Motor neuron (in vitro differentiated cells): ENCODE measurements around the gene TAOK1. TPM values are rescaled to one million over a fixed set of nuclear protein-coding genes. Genes with fewer than 3 reads are reported as not detected.

Experiments
- ATAC-seq, 8 experiments: fragments of 200-7000 bp; cut with Tn5 transposase; replicated peaks in 6 of 8; 2 replicates each; pipeline ENCODE4 v1.8.0; 2021; ENCODE audit warnings: mild to moderate bottlenecking in 8 of 8, moderate library complexity in 8 of 8
- H3K27ac ChIP-seq, 2 donors: fragments of 250-450 bp; sonication (Bioruptor Pico); 2 replicates each; pipeline ENCODE4 v1.9.0; 2021; ENCODE audit warnings: antibody characterized with exemption in 2 of 2, mild to moderate bottlenecking in 2 of 2, moderate library complexity in 1 of 2
- H3K4me1 ChIP-seq, 2 donors: fragments of 250-450 bp; sonication (Bioruptor Pico); replicated peaks in 1 of 2; 2 replicates each; pipeline ENCODE4 v1.6.1; 2021; ENCODE audit warnings: antibody characterized with exemption in 2 of 2, mild to moderate bottlenecking in 2 of 2, moderate library complexity in 1 of 2
- H3K4me3 ChIP-seq, 5 donors: fragments of 250-450 bp; sonication (Bioruptor Pico); 2 replicates each; pipeline ENCODE4 v1.9.0; 2021; ENCODE audit warnings: antibody characterized with exemption in 5 of 5, mild to moderate bottlenecking in 5 of 5, moderate library complexity in 4 of 5
- WGBS, 10 experiments: fragments of 450-650 bp; shearing (Covaris generic); methylation state at CpG; one replicate each; pipeline ENCODE4 v1.0.0; 2022; 5-methylcytosine and 5-hydroxymethylcytosine counted together
- in situ Hi-C, 9 experiments: fragments of 400-800 bp; cut with MboI; loops; one replicate each; pipeline ENCODE4 v1.15.0; 2021; ENCODE audit warnings: low sequenced_read_pairs in 9 of 9, low pct_unique_long_range_greater_than_20kb in 2 of 9; ENCODE audit not compliant: unreplicated experiment in 9 of 9
- total RNA-seq, 8 experiments: library from RNA; unstranded; fragments of 300-600 nt; gene quantifications; 2 replicates each; pipeline versions ENCODE4 v1.2.3 to v1.2.4, GENCODE V29; 2022

The TAOK1 gene
- total RNA-seq, 8 experiments from 2014 or later, result 31.1 to 77.9 (median 49.9) TPM

DNA sequence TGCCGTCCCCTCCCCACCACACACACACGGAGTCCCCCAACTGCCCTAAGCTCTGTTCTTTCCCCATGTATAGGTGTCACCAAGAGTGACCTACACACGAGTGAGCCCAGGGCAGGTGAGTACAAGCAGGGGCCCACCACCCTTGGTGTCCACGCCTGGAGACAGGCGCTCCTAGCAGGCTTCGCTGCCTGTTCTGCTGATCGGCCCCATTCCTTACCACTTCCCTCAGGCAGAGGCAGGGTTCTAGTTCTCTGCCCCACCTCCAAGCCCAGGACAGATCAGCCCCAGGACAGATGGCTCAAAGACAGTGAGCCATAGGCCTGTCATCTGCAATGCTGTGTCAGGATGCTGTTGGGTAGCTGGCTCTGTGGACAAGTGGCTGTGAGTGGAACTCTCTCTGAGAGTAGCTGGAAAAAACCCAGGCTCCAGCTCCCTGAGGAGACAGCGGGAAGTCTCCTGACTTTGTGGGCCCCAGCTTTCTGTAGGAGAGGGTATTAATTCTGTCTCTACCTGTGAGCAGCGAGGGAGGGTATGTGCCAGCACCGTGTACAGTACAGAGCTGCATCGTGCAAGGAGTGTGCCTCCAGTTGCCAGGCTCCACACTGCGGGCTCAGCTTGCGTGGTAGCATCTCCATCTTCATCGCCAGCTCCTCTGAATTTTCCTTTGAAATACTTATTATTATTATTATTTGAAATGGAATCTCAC is 179.2 kb downstream of the TAOK1 start:
- in situ Hi-C loops, result loop anchor here in 2 of 9 experiments (25.0 kb wide), 1 partner anchor 182 kb away; the partner anchor contains the start of gene TAOK1 (in 2 of the 2)
- peak overlapping the region; percentile 49 to 87 (median 61) for H3K4me3 ChIP-seq
- peak in 2 of 8 experiments; percentile 2 to 8 for ATAC-seq
- WGBS, 10 experiments, result 20 to 100% (median 69%) methylated on average over 1 to 10 of the region's 14 CpGs; no CpG with 5 or more reads in 4 of the 10 experiments
- no peak overlapping the region for H3K27ac ChIP-seq
- peaks cover 17 to 23% of the 10 kb centered on the region in 2 donors for H3K4me1 ChIP-seq

GRCh38 chr17:29570521-29570920 is 180.4 kb downstream of the TAOK1 start:
- H3K27ac ChIP-seq, result no peak overlapping the region

GRCh38 chr17:29571486-29571882 is 181.3 kb downstream of the TAOK1 start:
- WGBS, 10 experiments, result 68 to 100% (median 84%) methylated on average over 1 to 4 of the region's 6 CpGs; no CpG with 5 or more reads in 4 of the 10 experiments
- H3K4me1 ChIP-seq, result peaks cover 12 to 18% of the 10 kb centered on the region in 2 donors
- no peak for ATAC-seq
- H3K4me3 ChIP-seq, result no peak overlapping the region
- H3K27ac ChIP-seq, result no peak overlapping the region
- in situ Hi-C loops, result loop anchor here in 2 of 9 experiments (25.0 kb wide), 1 partner anchor 184 kb away; the partner anchor contains the start of gene TAOK1 (in 2 of the 2)

More at GRCh38 chr17:29570521-29570920, 180.4 kb downstream of the TAOK1 start:
- Histone ChIP-seq H3K4me3 (no peak overlapping the region), H3K4me1 (peaks cover 17 to 21% of the 10 kb centered on the region in 2 donors)
- in situ Hi-C loops, result loop anchor here in 2 of 9 experiments (25.0 kb wide), 1 partner anchor 183 kb away; the partner anchor contains the start of gene TAOK1 (in 2 of the 2)
- 67 to 96% (median 88%) methylated on average over 2 to 4 of the region's 7 CpGs; no CpG with 5 or more reads in 2 of the 10 experiments for WGBS, 10 experiments
- ATAC-seq, result no peak

- WGBS, 10 experiments, result 50 to 100% (median 90%) methylated on average over 1 to 3 of the region's 30 CpGs; no CpG with 5 or more reads in 5 of the 10 experiments
- Histone ChIP-seq H3K27ac (peak overlapping the region in 1 of 2 donors; percentile 58), H3K4me3 (peak overlapping the region in 4 of 5 donors; percentile 2 to 17 (median 6)), H3K4me1 (peaks cover 12 to 18% of the 10 kb centered on the region in 2 donors)
- ATAC-seq, result peak; percentile 0 to 51 (median 29)
- in situ Hi-C loops, result loop anchor here in 2 of 9 experiments (25.0 kb wide), 1 partner anchor 185 kb away; the partner anchor contains the start of gene TAOK1 (in 2 of the 2)
Observed at GRCh38 chr17:29571883-29572681, 181.9 kb downstream of the TAOK1 start.

- Histone ChIP-seq H3K27ac (peak overlapping the region in 1 of 2 donors; percentile 58), H3K4me1 (peaks cover 12 to 18% of the 10 kb centered on the region in 2 donors), H3K4me3 (peak overlapping the region in 4 of 5 donors; percentile 2 to 17 (median 6))
- 0 to 45% (median 0%) methylated on average over 1 to 13 of the region's 62 CpGs; no CpG with 5 or more reads in 7 of the 10 experiments for WGBS, 10 experiments
- ATAC-seq, result peak; percentile 37 to 66 (median 58)
- in situ Hi-C loops, result loop anchor here in 2 of 9 experiments (25.0 kb wide), 1 partner anchor 186 kb away; the partner anchor contains the start of gene TAOK1 (in 2 of the 2)
Observed at GRCh38 chr17:29572691-29573557, 182.8 kb downstream of the TAOK1 start.

GRCh38 chr17:29573558-29573869 is 183.4 kb downstream of the TAOK1 start:
- Histone ChIP-seq H3K4me1 (peaks cover 12 to 18% of the 10 kb centered on the region in 2 donors), H3K4me3 (no peak overlapping the region), H3K27ac (peak overlapping the region in 1 of 2 donors; percentile 57)
- in situ Hi-C loops, result loop anchor here in 2 of 9 experiments (25.0 kb wide), 1 partner anchor 186 kb away; the partner anchor contains the start of gene TAOK1 (in 2 of the 2)
- WGBS, 10 experiments, result 96% methylated on average over 4 of the region's 6 CpGs; no CpG with 5 or more reads in 9 of the 10 experiments
- ATAC-seq, result no peak

- in situ Hi-C loops, result loop anchor here in 2 of 9 experiments (25.0 kb wide), 1 partner anchor 187 kb away; the partner anchor contains the start of gene TAOK1 (in 2 of the 2)
- H3K4me1 ChIP-seq, result peaks cover 12 to 18% of the 10 kb centered on the region in 2 donors
- H3K27ac ChIP-seq, result no peak overlapping the region
- 87 to 97% (median 92%) methylated on average over 3 to 7 of the region's 14 CpGs; no CpG with 5 or more reads in 6 of the 10 experiments for WGBS, 10 experiments
- no peak overlapping the region for H3K4me3 ChIP-seq
- ATAC-seq, result no peak
Observed at GRCh38 chr17:29573871-29574731, 183.9 kb downstream of the TAOK1 start.

DNA sequence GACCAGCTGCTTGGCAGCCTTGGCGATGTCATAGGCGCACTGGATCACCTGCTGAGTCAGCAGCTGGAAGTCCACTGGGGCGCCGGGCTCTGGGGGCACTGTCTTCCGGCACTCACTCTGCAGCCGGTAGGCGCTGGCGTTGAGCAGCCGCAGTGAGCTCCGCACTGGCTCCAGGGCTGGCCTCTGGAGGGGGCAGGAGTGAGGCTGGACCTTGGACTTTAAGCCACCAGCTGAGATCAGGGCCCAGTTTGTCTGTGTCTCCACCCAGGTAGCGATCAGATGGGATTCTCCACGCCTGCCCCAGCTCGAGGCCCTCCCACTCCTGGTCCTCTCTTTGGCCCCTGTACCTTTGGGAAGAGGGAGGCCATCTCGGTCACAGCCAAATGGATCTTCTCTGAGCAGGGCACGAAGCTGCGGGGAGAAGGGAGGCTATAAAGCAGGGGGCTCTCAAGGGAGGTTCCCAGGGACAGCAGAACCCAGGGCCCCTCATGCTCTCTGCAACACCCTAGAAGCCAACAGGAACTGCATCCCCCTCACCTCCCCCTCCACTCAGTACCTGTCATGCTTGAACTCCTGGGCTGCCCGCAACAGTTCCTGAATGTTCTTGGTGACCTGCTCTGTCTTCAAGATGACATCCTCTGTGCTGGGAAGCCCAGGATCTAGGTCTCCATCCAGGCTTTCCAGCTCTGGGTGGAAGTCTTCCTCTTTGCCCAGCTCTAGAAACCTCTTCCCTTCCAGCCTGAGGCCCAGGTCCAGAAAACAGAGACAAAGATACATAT is 184.8 kb downstream of the TAOK1 start:
- H3K27ac ChIP-seq, result no peak overlapping the region
- peaks cover 9 to 14% of the 10 kb centered on the region in 2 donors for H3K4me1 ChIP-seq
- no peak overlapping the region for H3K4me3 ChIP-seq
- in situ Hi-C loops, result loop anchor here in 2 of 9 experiments (25.0 kb wide), 1 partner anchor 188 kb away; the partner anchor contains the start of gene TAOK1 (in 2 of the 2)
- no peak for ATAC-seq
- WGBS, 10 experiments, result 60 to 100% (median 85%) methylated on average over 1 to 7 of the region's 17 CpGs; no CpG with 5 or more reads in 6 of the 10 experiments

GRCh38 chr17:29575511-29576213 is 185.5 kb downstream of the TAOK1 start:
- no peak for ATAC-seq
- no peak overlapping the region for H3K4me3 ChIP-seq
- in situ Hi-C loops, result no loop called here
- WGBS, 10 experiments, result 70 to 100% (median 83%) methylated on average over 2 to 10 of the region's 28 CpGs; no CpG with 5 or more reads in 3 of the 10 experiments
- H3K27ac ChIP-seq, result no peak overlapping the region
- H3K4me1 ChIP-seq, result peaks cover 9 to 14% of the 10 kb centered on the region in 2 donors
